ENCODE results near the gene WDR86.

WDR86 gene

DNA sequence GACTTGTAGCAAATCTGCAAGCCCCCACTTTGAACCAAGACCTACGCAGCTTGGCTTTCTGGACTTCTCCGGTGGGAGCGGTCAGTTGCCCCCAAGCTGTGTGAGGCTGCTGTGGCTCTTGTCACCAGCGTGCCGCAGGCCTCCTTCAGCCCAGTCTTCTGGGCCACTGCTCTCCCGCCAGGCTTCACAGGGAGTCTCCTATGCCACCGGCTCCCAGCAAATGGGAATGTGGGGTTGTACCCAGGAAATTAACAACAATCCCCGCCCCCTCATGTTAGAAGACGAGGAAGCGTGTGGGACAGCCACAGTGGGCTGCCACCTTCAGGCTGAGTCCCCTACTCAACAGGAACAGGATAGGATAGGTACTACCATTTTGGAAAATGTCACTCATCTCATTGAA, 4.2 kb downstream of the WDR86 start:
- DNase-seq, result no peak

DNA sequence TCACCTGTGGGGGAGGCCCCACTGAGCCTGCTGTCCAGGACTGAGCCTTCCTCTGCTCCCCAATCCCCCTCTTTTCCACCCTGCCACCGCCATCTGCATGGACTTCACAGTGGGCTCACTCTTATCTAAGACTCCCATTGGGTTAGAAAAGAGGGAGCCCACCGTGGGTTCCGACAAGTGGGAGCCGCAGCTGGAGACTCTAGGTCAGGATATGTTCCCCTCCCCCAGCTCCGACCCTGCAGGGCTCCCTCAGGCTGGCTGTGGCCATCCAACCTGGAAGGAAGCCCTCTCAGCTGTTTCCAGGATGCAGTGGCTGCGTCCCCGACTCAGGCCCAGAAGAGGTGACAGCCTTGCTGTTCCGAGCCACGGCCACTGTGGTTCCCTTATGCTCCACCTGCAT, 4.8 kb downstream of the WDR86 start:
- no peak for DNase-seq

DNA sequence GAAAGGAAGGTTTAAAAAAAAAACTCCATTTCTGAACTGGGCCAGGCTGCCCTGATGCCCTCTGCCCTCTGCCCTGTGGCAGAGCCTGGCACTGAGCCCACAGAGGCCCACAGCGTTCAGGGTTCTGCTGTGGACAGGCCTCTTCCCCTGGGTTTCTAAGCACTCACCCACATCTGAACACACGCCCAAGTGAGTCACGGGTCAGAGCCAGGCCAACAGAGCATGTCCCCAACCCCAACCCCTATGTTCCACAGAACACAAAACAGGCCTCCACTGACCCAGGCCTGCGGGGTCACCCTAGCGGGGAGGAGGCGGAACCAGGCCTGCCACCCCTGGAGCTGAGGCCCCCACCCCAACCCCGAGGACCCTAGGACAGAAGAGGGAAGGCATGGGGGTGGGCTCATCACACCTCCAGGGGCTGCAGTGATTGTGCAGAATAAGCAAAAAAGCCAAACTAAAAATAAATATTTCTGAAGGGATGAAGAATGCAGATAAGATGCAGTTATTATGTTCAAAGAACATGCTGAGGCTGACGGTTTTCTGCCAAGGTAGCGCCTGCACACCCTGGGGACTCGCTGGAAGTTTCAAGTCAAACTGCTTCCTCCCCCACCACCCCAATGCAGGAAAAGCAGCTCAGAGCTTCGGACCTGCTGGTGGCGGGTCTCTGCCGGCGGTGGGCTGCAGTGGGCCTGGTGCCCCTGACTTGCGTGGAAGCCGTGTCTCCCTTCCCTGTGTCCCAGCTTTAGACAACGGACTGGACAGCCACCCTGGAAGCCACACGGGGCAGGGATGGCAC, 5.4 kb downstream of the WDR86 start:
- DNase-seq, result no peak

DNA sequence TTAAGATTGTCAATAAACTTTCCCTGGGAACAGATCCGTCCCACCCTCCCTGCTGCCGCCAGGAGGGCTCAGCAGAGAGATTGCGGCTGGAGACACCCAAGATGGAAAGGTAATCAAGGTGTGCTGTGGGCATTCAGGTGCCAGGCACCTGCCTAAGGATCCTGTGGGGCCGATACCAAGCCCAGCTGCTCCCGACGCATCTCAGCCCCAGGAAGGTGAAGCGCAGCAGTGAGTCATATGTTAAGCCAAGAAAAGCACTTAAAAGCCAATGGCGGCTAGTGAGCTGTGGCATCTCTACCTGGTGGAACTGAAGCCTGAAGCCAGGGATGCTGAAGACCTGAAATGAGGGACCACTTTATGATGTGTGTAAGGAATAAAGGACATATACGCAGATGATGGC, 6.1 kb downstream of the WDR86 start:
- no peak for DNase-seq

DNA sequence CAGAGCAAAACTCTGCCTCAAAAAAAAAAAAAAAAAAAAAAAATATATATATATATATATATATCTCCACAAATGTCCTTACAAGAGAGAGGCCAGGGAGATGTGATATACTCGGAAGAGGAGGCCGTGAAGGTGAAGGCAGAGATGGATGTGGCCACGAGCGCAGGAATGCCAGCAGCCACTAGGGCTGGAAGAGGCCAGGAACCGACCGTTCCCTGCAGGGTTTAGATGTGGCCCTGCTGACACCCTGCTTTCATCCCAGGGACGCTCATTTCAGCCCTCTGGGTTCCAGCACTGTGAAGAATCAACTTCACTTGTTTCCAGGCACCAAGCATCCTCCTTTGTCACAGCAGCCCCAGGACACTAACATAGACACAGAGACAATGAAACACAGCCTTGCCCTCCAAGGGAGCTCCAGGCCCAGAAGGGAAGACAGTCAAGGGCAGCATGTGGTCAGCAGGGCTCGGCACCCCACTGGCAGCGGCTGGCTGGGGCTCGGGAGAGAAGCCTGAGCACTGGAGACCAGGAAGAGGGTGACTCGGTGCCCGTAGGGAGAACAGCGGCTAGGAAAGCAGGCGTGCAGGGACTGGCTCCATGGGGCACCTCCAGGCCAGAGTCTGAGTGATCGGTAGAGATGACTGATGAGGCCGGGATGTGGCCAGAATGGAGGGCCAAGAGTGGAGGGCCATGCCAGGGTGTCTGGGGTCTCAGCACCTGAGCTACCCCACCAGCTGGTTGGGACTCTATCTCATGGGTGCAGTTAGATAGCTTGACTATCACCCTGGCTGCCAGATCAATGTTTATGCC, 7.6 kb downstream of the WDR86 start:
- DNase-seq, result no peak

DNA sequence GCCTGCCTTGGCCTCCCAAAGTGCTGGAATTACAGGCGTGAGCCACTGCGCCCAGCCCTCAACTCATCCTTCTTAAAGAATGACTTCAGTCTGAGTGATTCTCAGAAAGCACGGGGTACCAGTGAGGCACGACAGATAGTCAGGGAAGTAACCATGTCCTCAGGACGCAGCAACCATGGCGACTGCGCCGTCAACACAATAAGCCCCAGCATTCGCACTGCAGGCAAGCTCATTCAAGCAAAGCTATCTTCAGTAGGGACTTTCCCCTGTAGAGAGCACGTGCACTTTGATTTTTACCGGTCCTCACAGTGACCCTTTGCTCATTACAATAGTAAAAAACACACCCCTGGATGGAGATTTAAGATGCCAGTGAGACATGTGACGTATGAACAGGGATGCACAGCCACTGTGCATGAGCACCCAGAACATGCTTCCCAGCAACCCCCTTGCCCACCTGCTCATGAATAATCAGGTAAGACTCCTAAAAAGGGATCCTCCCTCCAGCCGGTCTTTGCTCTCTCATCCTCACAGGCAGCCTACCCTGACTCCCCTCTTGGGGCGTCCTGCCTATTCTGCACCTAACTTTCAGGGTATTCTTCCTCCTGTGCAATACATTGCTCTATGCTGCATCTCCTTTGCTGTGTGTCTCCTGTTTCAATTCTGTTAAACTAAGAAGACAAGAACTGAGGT, 9.1 kb downstream of the WDR86 start:
- DNase-seq, result no peak

DNA sequence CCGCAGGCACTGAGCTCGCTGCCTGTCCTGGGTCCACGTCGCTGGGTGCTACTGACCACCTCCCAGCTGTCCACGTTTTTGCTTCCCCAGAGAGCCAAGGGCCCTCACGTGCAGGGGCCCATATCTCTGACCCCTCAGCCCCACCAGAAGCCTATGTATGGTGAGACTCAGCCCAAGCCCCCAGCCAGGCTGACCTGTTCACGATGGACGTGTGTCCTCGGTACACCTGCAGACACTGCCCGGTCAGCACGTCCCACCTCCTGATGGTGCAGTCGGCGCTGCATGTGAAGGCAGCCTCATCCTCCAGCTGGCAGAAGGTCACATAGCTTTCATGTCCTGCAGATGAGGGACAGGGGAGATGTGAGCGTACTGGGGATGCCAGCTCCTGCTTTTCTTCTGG, 9.9 kb downstream of the WDR86 start:
- DNase-seq, result no peak

DNA sequence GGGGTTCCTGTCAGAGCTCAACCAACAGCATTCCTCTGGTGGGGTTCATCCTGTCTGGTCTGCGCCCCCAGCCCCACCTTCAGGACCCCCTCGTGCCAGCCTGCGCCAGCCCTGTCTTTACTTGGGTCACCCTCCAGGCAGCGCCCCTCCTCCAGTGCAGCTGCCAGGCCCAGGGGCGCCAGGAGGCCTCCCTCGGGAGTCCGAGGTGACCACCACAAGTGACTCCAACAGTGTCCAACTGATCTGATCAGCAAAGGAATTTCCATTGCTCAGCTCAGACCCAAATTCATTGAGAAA, 10.6 kb downstream of the WDR86 start:
- DNase-seq, result no peak

DNA sequence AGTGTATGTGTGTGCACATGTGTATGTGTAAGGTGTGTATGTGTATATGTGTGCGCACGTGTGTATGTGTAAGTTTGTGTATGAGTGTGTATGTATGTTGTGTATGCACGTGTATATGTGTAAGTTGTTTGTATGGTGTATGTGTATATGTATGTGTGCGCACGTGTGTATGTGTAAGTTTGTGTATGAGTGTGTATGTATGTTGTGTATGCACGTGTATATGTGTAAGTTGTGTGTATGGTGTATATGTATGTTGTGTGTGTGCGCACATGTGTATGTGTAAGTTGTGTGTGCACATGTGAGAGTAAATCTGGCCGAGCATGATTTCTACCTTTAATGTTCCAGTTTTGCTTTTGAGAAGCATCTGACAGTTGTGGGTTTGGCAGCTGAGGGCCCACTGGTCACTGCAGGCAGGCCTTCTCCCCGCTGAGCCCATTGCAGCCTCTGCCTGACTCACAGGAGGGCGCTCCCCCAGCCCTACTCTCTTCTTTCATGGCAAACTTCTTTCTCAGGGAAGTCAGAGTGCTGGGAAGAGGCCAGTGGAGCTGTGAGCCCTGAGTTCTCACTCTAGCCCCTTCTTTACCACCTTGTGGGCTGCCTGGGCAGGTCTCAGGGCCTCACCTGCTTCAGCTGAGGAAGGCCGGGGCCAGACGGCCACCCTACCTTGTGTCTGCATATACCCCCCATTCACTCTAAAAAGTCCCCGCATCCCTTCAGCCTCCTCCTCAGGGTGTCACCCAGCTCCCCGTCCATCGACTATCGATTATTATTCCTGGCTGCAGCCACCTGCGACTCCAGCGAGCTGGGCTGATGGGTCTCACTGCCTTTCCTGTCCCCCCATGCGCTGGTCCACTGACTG, 11.2 kb downstream of the WDR86 start:
- no peak for DNase-seq

DNA sequence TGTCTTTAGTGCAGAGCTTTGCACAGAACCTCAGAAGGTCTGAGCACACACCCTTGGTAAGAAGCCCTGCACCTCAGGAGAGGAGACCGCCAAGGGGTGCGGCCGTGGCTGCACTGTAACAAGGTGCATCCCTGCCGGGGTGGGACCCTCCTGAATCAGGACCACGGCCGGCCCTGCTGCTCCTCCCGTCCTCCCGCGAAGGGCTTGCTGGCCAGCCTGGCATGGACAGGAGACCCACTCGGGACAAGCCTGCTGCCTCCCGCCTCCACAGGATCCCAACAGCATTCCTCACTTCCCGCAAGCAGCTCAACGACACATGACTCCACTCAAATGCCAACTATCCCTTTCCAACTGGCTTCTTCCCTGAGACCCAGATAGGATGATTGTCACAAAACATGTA, 12.8 kb downstream of the WDR86 start:
- no peak for DNase-seq

DNA sequence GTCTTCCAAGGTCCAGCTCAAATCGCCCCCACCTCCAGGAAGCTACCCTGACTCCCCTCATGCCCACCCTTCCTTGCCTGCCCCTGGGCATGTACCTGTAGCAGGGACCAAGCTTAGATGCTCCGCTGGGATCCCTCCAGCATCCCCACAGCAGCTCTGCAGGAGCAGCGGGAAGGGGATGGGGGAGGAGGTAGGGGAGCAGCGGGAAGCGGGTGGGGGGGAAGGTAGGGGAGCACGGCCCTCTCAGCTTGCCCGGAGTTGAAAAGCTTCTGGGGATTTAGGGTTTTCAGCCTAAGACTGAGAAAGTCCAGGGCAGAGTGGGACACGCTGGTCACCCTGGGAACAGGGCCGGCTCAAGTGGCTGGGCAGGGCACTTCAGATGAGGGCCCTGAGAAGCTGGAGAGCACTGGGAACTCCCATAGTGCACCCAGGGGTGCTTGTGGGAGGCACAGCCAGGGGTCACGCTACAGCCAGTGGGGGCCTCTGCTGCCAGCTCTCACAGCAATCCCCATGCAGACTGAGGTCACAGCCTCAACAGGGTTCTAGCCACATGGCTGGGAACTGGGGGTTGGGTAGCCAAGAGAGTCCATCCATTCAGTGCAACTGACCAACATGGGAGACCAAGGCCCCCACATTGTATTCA, 13.4 kb downstream of the WDR86 start:
- DNase-seq, result no peak

DNA sequence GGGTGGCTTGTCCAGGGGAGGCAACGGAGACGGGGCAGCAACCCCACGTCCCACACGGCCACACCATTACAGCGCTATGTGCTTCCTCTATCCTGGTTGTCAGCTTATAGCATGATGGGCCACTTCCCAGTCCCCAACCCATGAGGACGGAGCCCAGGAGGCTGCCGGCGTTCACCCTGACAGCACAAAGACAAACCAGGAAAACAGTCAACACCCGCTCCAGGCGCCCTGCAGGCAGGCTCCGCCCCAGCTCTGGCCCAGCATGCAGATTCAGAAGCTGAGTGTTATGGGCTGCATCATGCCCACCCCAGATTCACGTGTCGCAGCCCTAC, 14.8 kb downstream of the WDR86 start:
- no peak for DNase-seq

DNA sequence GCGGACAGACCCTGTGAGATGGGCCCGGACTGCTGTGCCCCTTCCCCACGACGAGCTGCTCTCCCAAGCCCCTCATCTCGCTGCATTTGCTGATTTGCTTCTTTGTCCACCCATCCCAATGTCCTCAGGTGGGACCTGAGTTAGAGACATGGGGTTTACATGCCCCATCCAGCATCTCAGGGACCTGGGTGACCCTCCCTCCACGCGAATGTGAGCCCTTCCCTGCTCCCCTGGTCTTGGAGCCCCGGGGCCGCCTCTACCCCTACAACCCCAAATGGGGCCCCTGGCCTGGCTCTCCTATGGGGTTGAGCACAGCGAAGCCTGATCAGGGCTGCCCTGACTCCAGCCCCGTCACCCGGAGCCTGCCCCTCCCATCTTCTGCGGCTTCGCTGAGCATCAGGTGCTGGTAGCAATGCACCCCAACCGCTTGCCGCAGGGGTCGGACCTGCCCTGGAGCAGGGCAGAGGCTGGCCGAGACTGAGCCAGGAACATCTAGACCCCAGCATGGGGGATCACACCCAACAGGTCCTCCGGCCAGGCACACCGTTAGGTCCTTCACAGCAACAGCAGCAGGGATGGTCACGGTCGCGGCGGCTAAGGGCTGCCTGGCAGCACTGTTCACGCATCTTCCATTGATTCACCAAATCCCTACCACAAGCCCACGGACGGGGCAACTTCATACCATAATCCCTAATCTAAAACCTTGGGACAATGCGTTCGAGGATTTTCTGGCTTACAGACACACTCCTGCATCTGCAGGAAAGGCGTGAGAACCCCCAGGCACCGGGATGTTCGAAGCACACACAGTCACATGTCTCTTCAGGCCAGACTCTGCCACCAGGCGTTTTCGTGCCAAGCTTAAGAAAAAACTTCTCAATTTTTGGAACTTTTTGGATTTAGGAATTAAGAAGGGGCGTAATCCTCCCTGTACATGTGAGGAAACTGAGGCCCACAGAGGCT, 15.5 kb downstream of the WDR86 start:
- DNase-seq, result no peak

DNA sequence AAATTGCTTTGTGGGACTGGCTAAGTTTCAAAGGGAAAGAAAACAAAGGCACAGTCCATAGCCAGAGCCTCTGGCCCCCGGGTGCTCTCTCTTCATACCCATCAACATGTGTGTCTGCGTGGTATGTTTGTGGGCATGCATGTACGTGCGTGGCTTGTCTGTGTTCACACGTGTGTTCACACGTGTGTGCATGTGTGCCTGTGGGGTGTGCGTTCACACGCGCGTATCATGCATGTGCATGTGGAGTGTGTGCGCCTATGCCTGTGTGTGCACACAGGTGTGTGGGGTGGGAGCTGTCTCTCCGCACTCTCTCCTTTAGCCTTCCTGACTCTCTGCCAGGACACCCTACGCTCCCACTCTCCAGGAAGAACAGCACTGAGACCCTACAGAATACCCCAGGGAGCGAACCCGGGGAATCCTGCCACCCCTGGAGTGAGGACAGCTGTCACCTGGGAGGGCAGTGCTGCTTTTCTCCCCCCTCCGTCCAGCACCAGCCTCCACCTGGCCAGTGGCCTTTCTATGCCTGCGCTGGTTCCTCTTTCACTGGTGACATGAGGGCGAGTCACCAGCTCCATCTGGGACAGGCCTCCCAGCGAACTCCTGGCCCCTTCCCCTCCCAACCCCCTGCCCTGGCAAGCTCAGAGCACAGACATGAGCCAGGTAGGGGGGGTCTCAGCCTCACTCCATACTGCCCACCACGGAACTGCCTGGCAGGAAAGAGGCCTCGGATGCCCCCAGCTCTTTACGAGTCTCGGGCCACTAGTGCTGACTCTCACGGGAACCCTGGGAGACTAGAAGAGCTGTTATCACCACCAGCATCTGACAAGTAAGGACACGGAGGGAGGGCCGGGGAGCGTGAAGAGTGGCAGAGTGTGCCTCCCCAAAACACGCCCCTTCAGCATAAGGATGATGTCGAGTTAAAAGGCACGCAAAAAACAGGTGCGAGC, 16.5 kb downstream of the WDR86 start:
- DNase-seq, result no peak

DNA sequence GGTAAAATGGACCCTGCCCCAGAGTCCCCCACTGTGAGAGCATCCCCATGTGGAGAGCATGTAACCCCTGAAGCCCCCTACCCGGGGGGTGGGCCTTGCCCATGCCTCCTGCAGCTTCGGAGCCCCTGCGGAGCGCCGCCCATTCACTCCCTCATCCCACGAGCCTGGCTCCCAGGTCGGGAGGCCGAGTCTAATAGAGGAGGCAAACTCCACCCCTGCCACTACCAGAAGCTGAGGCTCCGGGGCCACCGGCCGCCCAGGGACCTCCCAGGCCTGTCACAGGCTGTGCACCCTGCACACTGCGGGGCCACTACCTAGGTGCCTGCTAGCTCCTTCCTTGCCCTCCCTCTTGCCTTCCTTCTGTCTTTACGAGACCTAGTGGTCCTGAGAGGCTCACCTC, 17.4 kb downstream of the WDR86 start:
- no peak for DNase-seq

DNA sequence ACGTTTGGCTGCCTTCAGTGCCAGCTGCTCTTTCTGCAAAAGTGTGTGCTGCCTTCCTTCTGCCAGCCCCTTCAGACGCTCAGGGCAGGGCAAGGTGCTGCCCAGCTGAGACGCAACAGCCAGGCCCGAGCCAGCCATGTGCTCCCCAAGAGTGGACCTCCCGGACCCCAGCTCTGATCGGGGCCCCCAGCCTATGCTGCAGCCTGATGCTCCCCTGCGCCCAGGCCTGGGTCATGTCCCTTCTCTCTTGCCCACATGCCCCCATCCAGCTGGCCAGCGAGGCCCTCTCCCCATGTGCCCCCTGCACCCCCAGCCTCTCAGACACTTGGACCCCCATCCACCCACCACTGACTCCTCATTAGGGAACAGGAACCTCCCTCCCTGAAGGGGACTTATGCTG, 17.8 kb downstream of the WDR86 start:
- DNase-seq, result no peak

DNA sequence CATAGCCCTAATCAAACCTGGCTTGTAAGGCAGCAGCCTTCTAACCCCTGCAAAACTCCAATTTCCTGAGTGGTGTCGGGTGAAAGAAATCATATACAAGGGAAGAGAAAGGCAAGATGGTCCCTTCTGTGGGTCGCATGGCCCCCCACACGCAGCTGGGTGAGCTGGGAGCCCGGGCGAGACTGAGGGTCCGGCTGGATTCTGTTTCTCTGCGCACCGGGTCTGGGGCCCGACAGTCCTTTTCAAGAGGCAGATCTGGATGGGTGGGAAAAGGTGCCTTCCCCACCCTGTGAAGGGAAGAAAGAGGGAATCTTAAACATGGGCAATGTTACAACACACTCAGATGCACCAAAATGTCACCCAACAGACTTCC, 18.5 kb downstream of the WDR86 start:
- no peak for DNase-seq

DNA sequence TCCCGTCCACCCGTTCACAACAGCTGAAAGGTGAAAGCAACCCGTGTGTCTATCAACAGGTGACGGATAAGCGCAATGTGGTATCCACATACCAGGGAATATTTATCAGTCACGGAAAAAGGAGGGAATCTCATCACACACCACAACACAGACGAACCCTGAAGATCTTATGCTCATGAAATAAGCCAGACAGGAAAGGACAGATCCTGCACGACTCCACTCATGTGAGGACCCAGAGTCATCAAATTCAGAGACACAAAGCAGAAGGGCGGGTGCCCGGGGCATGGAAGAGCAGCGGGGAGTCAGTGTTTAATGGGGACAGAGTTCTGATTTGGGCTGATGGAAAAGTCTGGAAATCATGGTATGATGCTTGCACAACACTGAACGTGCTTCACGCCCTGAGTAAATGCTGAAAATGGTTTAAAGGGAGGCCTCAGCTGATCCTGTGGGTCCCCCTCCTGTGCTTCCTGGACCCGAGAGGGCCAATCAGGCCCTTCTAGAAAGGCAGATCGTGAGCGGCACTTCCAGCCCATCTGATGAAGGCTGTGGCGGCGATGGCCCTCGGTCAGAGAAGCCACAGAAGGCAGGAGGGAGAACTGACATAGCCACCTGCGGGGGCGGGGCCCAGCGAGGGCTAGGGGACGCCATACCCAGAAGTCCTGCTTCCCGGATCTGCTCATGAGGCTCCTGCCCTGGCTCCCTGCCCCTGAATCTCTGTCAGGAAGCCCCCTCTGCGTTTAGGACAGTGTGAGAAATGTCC, 19.1 kb downstream of the WDR86 start:
- no peak for DNase-seq

DNA sequence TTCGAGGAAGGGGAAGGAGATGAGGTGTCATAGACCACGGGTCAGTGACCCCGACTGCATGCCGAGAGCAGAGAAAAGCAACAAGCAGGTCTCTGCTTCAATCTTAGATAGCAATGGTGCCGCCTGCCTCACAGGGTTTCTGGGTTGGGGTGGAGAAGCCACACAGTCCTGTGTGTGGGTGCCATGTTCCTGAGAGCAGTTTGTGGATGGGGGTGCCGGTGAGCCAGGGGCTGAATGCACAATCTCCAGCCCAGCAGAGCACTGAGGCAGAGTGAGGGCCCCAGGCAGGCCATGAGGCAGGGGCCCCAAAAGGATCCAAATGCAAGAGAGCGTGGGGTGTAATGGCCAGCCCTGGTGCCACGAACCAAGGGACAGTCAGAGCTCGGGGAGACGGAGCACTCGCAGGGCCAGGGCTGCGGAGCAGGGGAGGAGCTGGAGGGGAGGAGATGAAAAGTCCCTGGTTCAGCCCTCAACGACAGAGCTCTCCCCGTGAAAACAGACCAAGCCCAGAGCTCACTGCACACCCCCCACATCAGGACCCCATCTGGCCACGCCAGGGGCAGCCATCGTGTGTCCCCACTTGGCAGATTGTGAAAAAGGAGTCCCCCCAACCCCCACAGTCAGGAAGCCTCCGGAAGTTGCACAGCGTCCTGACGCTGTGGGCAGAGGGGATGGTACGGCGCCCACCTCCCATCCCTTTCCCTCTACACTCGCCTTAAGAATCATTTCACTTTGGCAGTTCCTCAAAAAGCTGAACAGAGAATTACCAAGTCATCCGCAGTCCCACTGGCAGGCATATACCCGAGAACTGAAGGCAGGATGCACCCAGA, 19.9 kb downstream of the WDR86 start:
- no peak for DNase-seq
